ENCODE measurements around the gene VEZT. TPM values are rescaled to one million over a fixed set of nuclear protein-coding genes. Genes with fewer than 3 reads are reported as not detected.
A peak's percentile ranks its signal among the peaks of the same experiment; 100 is the strongest.

Gene VEZT
- total RNA-seq, 4 donors from 2014 or later = 73.0 to 90.3 (median 87.0) TPM

- intact Hi-C loops (cut with DNase I) = no loop called here
- WGBS = 36% methylated on average over 6 of the region's 8 CpGs
- peaks cover 0 to 20% (median 3%) of the 10 kb centered on the region in 4 donors for H3K36me3 ChIP-seq
- peak; percentile 80 to 83 for TF ChIP-seq POLR2AphosphoS5 (IDR thresholded peaks at IDR 0.05)
- TF ChIP-seq, protein P1, sequence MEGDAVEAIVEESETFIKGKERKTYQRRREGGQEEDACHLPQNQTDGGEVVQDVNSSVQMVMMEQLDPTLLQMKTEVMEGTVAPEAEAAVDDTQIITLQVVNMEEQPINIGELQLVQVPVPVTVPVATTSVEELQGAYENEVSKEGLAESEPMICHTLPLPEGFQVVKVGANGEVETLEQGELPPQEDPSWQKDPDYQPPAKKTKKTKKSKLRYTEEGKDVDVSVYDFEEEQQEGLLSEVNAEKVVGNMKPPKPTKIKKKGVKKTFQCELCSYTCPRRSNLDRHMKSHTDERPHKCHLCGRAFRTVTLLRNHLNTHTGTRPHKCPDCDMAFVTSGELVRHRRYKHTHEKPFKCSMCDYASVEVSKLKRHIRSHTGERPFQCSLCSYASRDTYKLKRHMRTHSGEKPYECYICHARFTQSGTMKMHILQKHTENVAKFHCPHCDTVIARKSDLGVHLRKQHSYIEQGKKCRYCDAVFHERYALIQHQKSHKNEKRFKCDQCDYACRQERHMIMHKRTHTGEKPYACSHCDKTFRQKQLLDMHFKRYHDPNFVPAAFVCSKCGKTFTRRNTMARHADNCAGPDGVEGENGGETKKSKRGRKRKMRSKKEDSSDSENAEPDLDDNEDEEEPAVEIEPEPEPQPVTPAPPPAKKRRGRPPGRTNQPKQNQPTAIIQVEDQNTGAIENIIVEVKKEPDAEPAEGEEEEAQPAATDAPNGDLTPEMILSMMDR (IDR thresholded peaks at IDR 0.05) = no peak
- H3K27me3 ChIP-seq = no peaks in the 10 kb centered on the region
- H3K9me3 ChIP-seq = no peaks in the 10 kb centered on the region
- no peak overlapping the region for H3K4me3 ChIP-seq
- H3K27ac ChIP-seq (replicated peaks in 1 of 4) = peak overlapping the region; percentile 59 to 79 (median 71)
- DNase-seq (ENCODE audit: extremely low spot score) = peak; percentile 93
- peaks cover 21 to 25% (median 23%) of the 10 kb centered on the region in 4 donors for H3K4me1 ChIP-seq
These were observed 44.0 kb upstream of the VEZT start for GRCh38 chr12:95173392-95174251.

DNA sequence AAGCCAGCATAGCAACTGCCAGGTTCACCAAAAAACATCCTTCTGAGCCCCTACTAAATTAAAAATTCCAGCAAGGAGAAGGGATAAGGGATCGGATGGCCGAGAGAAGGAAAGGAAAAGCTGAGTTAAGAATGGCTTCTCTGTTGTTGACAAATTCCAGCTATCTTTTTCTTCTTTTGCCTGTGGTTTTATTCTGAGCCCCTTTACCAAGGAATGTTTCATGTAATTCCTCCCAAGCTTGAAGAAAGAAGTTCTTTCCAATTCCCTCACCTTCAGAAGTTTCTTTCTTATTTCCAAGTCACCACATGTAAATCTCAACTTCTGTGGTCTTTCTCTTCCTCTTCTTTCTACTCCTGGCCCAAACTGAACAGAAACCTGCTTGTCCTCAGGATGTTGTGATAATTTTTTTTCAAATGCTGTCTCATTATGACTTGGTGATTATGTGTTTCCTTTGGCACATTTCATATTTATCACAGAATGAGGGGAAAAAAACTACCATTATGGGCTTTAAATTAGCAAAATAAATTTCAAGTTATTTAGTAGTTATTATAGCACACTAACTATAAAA lies 40.3 kb upstream of the VEZT start:
- TF ChIP-seq, protein P1 (IDR thresholded peaks at IDR 0.05) = no peak
- TF ChIP-seq POLR2AphosphoS5 (IDR thresholded peaks at IDR 0.05) = no peak
- intact Hi-C loops (cut with DNase I) = no loop called here
- Histone ChIP-seq H3K9me3 (no peaks in the 10 kb centered on the region), H3K27me3 (no peaks in the 10 kb centered on the region), H3K27ac (replicated peaks in 1 of 4) (no peak overlapping the region), H3K4me1 (peaks cover 20 to 28% (median 23%) of the 10 kb centered on the region in 4 donors), H3K36me3 (peaks cover 0 to under 1% (median 0%) of the 10 kb centered on the region in 4 donors), H3K4me3 (no peak overlapping the region)
- DNase-seq (ENCODE audit: extremely low spot score) = no peak
- 91% methylated on average over 2 of the region's 2 CpGs for WGBS

GRCh38 chr12:95178136-95178535 lies 39.5 kb upstream of the VEZT start:
- no peak overlapping the region for H3K27ac ChIP-seq (replicated peaks in 1 of 4)
- peaks cover 12 to 19% (median 15%) of the 10 kb centered on the region in 4 donors for H3K4me1 ChIP-seq
- H3K9me3 ChIP-seq = no peaks in the 10 kb centered on the region
- TF ChIP-seq POLR2AphosphoS5 (IDR thresholded peaks at IDR 0.05) (no peak), POLR2A (IDR thresholded peaks at IDR 0.05; ENCODE audit: low read depth) (no peak), EP300 (IDR thresholded peaks at IDR 0.05) (no peak)
- TF ChIP-seq, protein P1 (IDR thresholded peaks at IDR 0.05) = no peak
- intact Hi-C loops (cut with DNase I) = no loop called here
- 96% methylated on average over 4 of the region's 4 CpGs for WGBS
- DNase-seq (ENCODE audit: extremely low spot score) = no peak
- no peak overlapping the region for H3K4me3 ChIP-seq
- no peaks in the 10 kb centered on the region for H3K36me3 ChIP-seq
- H3K27me3 ChIP-seq = no peaks in the 10 kb centered on the region

DNA sequence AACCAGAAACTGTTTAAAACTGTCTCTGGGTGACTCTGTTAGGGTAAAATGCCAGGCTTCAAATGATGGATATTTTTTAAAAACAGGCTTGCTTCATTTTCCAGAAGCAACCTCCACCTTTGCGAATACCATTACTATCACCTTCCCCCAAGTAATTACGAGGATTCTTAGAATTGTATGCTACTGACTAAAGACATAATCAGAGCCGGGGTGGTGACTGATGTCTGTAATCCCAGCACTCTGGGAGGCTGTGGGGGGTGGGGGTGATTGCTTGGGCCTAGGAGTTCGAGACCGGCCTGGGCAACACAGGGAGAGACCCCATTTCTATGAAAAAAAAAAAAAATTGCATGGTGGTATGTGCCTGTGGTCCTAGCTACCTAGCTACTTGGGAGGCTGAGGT lies 38.6 kb upstream of the VEZT start:
- intact Hi-C loops (cut with DNase I) = no loop called here
- Histone ChIP-seq H3K4me3 (no peak overlapping the region), H3K9me3 (no peaks in the 10 kb centered on the region), H3K27me3 (no peaks in the 10 kb centered on the region), H3K36me3 (no peaks in the 10 kb centered on the region), H3K4me1 (peaks cover 3 to 11% (median 6%) of the 10 kb centered on the region in 4 donors), H3K27ac (replicated peaks in 1 of 4) (no peak overlapping the region)
- no peak for TF ChIP-seq POLR2AphosphoS5 (IDR thresholded peaks at IDR 0.05)
- TF ChIP-seq, protein P1 (IDR thresholded peaks at IDR 0.05) = no peak
- TF ChIP-seq POLR2A (IDR thresholded peaks at IDR 0.05; ENCODE audit: low read depth) = no peak
- no peak for TF ChIP-seq EP300 (IDR thresholded peaks at IDR 0.05)
- WGBS = 66% methylated on average over 5 of the region's 5 CpGs
- no peak for DNase-seq (ENCODE audit: extremely low spot score)

Data from esophagus muscularis mucosa (tissue), 4 donors.